Mucosa of stomach (tissue), 1 donor: Measurements from ENCODE around the gene PRDM7.

ENCODE experiments used
- H3K27me3 ChIP-seq: one replicate; pipeline ENCODE4 v1.7.0; 2013; ENCODE audit warnings: mild to moderate bottlenecking, low read length; ENCODE audit not compliant: control insufficient read depth, insufficient read depth
- H3K36me3 ChIP-seq: one replicate; pipeline ENCODE4 v1.7.0; 2013; ENCODE audit warnings: low read length; ENCODE audit not compliant: control insufficient read depth, insufficient read depth
- H3K4me1 ChIP-seq: one replicate; pipeline ENCODE4 v1.7.0; 2013; ENCODE audit warnings: mild to moderate bottlenecking, low read length; ENCODE audit not compliant: control insufficient read depth, insufficient read depth
- H3K4me3 ChIP-seq: one replicate; pipeline ENCODE4 v1.7.0; 2013; ENCODE audit warnings: low read length
- H3K9ac ChIP-seq: one replicate; pipeline ENCODE4 v1.7.0; 2013; ENCODE audit warnings: mild to moderate bottlenecking, low read length, moderate library complexity
- H3K9me3 ChIP-seq: one replicate; pipeline ENCODE4 v1.7.0; 2013; ENCODE audit warnings: mild to moderate bottlenecking, low read length, moderate library complexity; ENCODE audit not compliant: control insufficient read depth
- donor health status: Pancreatic carcinoma.

The PRDM7 gene

GRCh38 chr16:90044111-90044551, 33.0 kb downstream of the PRDM7 start:
- Histone ChIP-seq H3K4me3 (no peak overlapping the region), H3K9me3 (no peaks in the 10 kb centered on the region), H3K4me1 (peaks cover 32% of the 10 kb centered on the region), H3K36me3 (peaks cover 5% of the 10 kb centered on the region), H3K27me3 (peaks cover 5% of the 10 kb centered on the region), H3K9ac (no peak overlapping the region)

GRCh38 chr16:90043526-90043925, 33.6 kb downstream of the PRDM7 start:
- no peak overlapping the region for H3K4me3 ChIP-seq
- H3K9me3 ChIP-seq, result no peaks in the 10 kb centered on the region
- H3K9ac ChIP-seq, result no peak overlapping the region
- H3K27me3 ChIP-seq, result peaks cover 5% of the 10 kb centered on the region
- H3K4me1 ChIP-seq, result peaks cover 32% of the 10 kb centered on the region
- peaks cover 5% of the 10 kb centered on the region for H3K36me3 ChIP-seq

GRCh38 chr16:90042946-90043514, 34.1 kb downstream of the PRDM7 start:
- Histone ChIP-seq H3K9ac (no peak overlapping the region), H3K36me3 (peaks cover 5% of the 10 kb centered on the region), H3K27me3 (peaks cover 5% of the 10 kb centered on the region), H3K4me3 (no peak overlapping the region), H3K9me3 (no peaks in the 10 kb centered on the region), H3K4me1 (peaks cover 32% of the 10 kb centered on the region)

- no peaks in the 10 kb centered on the region for H3K9me3 ChIP-seq
- peaks cover 5% of the 10 kb centered on the region for H3K36me3 ChIP-seq
- no peak overlapping the region for H3K4me3 ChIP-seq
- H3K4me1 ChIP-seq, result peaks cover 28% of the 10 kb centered on the region
- H3K27me3 ChIP-seq, result peaks cover 2% of the 10 kb centered on the region
- H3K9ac ChIP-seq, result no peak overlapping the region
These were observed 35.1 kb downstream of the PRDM7 start for GRCh38 chr16:90041896-90042473.

- no peaks in the 10 kb centered on the region for H3K27me3 ChIP-seq
- peaks cover 6% of the 10 kb centered on the region for H3K36me3 ChIP-seq
- H3K9me3 ChIP-seq, result no peaks in the 10 kb centered on the region
- peaks cover 19% of the 10 kb centered on the region for H3K4me1 ChIP-seq
- H3K4me3 ChIP-seq, result no peak overlapping the region
- no peak overlapping the region for H3K9ac ChIP-seq
These were observed 36.7 kb downstream of the PRDM7 start for GRCh38 chr16:90040152-90041023.

- H3K4me3 ChIP-seq, result no peak overlapping the region
- H3K9ac ChIP-seq, result no peak overlapping the region
- no peaks in the 10 kb centered on the region for H3K9me3 ChIP-seq
- H3K36me3 ChIP-seq, result peaks cover 8% of the 10 kb centered on the region
- H3K27me3 ChIP-seq, result no peaks in the 10 kb centered on the region
- no peaks in the 10 kb centered on the region for H3K4me1 ChIP-seq
These were observed 39.9 kb downstream of the PRDM7 start for GRCh38 chr16:90037276-90037675.

GRCh38 chr16:90035902-90036301, 41.2 kb downstream of the PRDM7 start:
- Histone ChIP-seq H3K4me1 (no peaks in the 10 kb centered on the region), H3K27me3 (no peaks in the 10 kb centered on the region), H3K36me3 (peaks cover 14% of the 10 kb centered on the region), H3K9me3 (no peaks in the 10 kb centered on the region), H3K9ac (no peak overlapping the region), H3K4me3 (no peak overlapping the region)

- no peak overlapping the region for H3K9ac ChIP-seq
- no peak overlapping the region for H3K4me3 ChIP-seq
- H3K27me3 ChIP-seq, result no peaks in the 10 kb centered on the region
- H3K36me3 ChIP-seq, result peaks cover 14% of the 10 kb centered on the region
- no peaks in the 10 kb centered on the region for H3K4me1 ChIP-seq
- no peaks in the 10 kb centered on the region for H3K9me3 ChIP-seq
These were observed 42.6 kb downstream of the PRDM7 start for GRCh38 chr16:90034504-90034903.

GRCh38 chr16:90033387-90033786, 43.7 kb downstream of the PRDM7 start:
- Histone ChIP-seq H3K36me3 (peaks cover 14% of the 10 kb centered on the region), H3K4me3 (no peak overlapping the region), H3K4me1 (no peaks in the 10 kb centered on the region), H3K9ac (no peak overlapping the region), H3K27me3 (no peaks in the 10 kb centered on the region), H3K9me3 (no peaks in the 10 kb centered on the region)

GRCh38 chr16:90032674-90033331, 44.3 kb downstream of the PRDM7 start:
- Histone ChIP-seq H3K9ac (no peak overlapping the region), H3K4me1 (no peaks in the 10 kb centered on the region), H3K36me3 (peaks cover 14% of the 10 kb centered on the region), H3K9me3 (no peaks in the 10 kb centered on the region), H3K4me3 (no peak overlapping the region), H3K27me3 (no peaks in the 10 kb centered on the region)

GRCh38 chr16:90031931-90032673, 45.0 kb downstream of the PRDM7 start:
- Histone ChIP-seq H3K4me1 (no peaks in the 10 kb centered on the region), H3K9me3 (no peaks in the 10 kb centered on the region), H3K9ac (no peak overlapping the region), H3K27me3 (no peaks in the 10 kb centered on the region), H3K4me3 (no peak overlapping the region), H3K36me3 (peaks cover 14% of the 10 kb centered on the region)
